ENCODE results near the gene TPCN1.

DNA sequence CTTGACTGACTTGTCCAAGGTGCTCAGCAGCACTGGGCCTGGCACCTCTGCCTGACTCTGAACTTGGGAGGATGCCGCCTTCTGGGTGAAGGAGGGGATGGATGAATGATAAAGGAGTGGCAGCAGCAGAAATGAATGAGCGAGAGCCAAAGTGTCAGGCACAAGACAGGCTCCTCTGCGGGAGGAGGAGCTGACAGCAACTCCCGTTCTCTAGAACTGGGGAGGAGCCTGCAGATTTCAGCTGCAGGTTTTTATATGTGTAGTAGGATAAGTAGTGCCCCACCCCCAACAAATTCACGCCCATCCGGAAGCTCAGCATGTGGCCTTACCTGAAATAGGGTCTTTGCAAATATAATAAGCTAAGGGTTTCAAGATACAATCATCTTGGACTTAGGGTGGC, 80.5 kb downstream of the TPCN1 start:
- TF ChIP-seq, protein P1, sequence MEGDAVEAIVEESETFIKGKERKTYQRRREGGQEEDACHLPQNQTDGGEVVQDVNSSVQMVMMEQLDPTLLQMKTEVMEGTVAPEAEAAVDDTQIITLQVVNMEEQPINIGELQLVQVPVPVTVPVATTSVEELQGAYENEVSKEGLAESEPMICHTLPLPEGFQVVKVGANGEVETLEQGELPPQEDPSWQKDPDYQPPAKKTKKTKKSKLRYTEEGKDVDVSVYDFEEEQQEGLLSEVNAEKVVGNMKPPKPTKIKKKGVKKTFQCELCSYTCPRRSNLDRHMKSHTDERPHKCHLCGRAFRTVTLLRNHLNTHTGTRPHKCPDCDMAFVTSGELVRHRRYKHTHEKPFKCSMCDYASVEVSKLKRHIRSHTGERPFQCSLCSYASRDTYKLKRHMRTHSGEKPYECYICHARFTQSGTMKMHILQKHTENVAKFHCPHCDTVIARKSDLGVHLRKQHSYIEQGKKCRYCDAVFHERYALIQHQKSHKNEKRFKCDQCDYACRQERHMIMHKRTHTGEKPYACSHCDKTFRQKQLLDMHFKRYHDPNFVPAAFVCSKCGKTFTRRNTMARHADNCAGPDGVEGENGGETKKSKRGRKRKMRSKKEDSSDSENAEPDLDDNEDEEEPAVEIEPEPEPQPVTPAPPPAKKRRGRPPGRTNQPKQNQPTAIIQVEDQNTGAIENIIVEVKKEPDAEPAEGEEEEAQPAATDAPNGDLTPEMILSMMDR (IDR thresholded peaks at IDR 0.05), result no peak
- TF ChIP-seq POLR2A (IDR thresholded peaks at IDR 0.05), result no peak
